GM21515 (cell line): Measurements from ENCODE around the gene CACNA1C.

Experiments used
- ATAC-seq: cut with Tn5 transposase; IDR thresholded peaks from one replicate; pipeline ENCODE4 v1.9.1; 2021; ENCODE audit not compliant: unreplicated experiment

The CACNA1C gene

DNA sequence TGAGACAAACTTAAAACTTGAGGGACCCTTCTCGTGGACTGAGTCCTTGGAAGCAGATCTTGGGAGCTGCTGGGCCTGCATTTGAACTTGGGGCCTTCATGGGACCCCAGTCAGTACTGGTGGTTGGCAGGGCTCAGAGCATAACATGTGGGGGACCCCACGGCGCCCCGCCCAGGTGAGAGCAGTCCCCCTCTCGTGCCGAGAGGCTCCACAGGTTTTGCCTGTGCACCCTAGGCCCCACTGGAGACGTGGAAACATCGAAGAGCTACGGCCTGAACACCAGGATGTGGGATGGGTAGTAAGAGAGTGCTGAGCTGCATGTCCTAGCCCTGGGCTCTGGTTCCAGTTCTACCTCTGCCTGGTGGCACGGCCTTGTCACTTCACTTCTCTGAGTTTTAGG is 84.1 kb downstream of the CACNA1C start:
- ATAC-seq: no peak

DNA sequence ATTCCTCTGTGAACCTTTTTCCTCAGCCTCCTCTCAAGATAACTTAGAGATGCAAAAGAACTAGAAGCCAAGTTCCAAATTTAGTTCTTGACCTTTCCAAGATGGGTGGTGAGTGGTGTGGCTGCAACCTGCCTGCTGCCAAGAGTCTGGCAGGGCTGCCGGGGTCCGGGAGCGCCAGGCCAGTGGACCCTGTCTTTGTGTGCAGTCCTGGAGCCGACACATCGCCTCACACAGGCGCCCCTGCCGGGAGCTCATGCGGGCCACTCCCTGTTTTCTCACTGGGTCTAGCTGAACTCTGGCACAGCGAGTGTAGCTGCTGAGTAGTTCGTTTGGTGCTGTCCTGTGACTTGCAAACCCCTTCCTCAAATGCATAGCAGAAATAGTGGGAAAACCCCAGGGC is 84.9 kb downstream of the CACNA1C start:
- ATAC-seq: no peak

DNA sequence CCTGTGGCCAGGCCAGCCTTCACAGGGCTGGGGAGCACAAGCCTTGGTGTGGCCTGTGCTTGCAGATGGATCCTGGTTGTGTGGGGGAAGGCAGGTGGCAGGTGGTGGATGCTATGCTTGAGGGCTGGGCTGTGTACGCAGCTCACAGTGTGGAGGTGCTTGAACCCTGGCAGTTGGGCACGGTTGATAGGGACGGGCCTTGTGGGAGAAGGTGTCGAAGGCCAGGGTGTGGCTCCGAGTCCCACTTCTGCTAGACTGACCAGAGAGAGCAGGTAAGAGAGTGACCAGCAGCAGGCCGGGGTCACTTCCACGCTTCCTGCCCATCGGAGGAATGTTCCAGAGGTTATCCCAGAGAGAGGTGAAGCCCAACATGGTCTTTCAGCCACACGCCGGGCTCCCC is 85.5 kb downstream of the CACNA1C start:
- no peak for ATAC-seq

DNA sequence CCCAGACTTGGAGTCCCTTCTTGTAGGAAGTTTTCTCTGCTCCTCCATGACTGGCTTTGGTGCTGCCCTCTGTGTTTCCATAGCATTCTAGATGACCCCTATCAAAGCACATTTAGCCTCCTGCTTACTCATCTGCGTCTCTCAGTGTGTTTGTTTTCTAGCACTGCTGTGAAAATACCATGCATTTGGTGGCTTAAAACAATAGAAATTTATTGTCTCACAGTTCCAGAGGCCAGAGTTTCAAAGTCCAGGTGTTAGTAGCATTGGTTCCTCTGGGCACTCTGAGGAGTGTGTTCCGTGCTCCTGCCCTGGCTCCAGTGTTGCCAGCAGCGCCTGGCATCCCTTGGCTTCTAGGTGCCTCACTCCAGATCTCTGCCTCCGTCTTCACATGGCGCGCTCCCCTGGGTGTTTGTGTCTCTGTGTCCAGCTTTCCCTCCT is 86.1 kb downstream of the CACNA1C start:
- no peak for ATAC-seq

DNA sequence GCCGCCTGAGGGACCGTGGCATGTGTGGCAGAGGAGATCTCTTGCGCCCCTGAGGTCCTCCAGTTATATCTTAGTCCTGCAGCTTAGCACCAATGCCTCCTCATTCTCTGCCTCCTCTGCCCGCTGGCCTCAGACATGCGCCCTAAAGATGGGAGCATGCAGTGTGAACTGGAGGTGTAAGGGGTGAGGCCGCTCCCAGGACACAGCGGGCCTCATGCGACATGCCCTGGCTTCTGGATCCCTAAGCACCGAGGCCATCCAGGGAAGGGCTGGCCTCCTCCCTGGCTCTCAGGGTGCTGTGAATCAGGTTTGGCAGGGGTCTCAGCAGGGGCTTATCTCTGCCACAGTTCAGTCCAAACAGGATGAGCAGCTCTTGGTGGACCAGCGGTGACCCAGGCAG is 86.9 kb downstream of the CACNA1C start:
- no peak for ATAC-seq

DNA sequence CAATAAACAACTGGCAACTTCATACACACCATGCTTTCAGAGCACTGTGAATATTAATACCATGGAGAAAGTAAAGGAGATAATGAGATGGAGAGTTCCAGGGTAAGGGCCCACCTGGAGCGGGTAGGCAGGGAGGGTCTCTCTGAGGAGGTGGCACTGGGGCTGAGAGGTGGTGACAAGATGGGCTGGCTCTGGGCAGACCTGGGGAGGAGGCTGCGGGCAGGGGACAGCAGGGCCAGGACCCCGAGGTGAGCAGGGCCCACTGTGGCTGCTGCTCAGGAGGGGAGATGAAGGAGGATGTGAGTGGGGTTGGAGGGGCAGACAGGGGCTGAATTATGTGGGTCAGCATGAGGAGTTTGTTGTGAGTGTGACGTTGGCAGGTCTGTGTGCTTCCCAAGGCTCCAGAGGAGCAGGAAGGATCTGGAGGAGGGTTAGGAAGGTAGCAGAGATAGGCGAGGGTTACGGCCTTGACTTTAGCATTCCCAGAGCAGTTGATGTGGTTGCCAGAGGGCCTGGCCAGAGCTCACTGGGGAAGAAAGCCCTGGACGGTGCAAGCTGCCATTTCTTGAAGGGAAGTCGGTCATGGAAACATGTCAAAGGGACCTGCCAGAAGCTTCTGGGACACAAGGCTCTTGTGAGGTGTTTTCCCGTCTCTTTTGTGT is 88.2 kb downstream of the CACNA1C start:
- no peak for ATAC-seq

DNA sequence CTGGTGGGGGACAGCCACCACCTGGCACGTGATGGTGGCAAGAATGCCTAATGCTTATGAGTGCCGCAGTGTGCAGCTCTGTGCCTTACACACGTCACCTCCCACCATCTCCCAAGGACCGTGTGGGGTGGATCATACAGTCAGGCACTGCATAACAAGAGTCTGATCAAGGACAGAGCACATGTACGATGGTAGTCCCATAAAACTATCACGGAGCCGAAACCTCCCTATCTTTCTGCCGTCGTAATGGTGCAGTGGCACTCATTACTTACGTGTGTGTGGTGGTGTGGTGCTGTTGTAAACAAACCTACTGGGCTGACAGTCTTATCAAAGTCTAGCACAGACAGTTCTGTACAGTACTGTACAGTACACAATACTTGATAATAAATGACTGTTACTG is 89.3 kb downstream of the CACNA1C start:
- no peak for ATAC-seq

DNA sequence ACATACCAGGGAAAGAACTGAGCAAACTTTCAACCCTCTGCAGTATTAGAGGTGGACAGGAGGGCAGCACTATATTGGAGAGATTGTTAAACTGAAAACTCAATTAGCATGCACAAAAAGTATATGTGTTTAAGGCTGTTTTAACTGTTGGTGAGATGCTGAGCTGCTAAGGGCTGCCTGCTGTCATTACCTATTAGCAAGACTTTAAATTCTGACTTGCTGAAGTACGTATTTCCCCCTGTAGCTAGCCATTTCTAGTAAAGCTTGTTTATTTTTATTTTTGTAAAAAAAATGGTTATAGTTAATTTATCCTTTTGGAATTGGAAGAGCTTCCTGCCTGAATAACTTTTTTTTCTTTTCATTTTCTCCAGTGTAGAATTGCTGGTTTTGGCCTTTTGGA is 92.2 kb downstream of the CACNA1C start:
- ATAC-seq: no peak

DNA sequence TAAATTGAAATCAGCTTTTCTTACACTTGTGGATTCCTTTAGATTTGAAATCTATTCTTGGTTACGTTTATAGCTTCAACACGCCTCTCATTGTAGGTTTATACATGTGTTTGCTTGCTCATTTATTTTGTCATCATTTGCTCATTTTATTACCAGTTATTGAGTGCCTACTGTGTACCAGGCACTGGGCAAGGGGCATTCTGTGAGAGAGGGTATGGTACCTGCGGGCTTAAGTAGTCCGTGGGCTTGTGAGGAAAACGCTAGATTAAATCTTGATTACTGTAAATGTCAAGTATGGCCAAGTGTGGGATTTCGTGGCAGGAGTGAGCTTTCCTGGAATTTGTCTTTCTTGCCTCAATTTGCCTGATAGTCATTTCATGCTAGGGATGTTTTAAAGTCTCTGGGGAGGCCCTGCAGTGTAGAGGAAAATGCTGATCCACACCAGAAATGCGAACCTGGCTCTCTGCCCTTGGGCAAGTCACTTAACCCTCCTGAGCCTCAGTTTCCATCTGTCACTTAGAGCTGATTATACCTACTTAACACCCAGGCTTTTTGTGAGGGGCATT is 92.7 kb downstream of the CACNA1C start:
- no peak for ATAC-seq

DNA sequence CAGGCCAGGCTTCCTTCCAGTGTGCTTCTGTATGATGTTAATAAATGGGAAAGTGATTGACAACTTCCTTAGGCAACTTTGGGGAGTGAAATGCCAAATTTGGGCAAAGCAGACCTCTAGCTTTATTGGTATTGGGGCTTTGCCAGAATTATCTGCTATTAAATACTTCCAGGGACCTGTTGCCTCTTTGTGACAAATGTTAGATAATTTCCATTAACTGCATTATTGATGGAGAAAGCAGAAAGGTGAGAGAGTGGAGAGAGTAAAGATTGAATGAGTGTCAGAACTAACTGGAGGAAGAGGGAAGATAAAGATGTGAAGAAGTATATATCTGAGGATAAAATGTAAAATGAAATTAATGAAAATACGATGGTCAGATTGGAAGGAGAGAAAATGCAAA is 94.5 kb downstream of the CACNA1C start:
- no peak for ATAC-seq

DNA sequence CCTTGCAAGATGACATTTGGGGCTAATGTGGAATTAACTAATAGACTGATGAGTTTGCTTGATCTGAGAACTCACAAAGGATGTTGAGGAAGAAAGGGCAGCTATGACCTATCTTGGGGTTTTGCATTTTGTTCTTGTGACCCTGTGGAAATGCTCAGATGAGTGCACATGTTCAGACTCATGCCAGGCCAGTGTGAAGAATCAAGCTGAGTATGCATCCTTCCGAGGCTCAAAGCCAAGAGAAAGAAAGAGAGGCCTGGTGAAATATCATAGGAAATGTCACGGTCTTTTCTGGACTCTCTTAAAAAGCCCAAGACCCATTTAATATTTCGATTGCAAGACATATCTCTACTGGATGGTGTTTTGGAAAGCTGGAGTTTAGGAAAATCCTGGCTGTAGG is 96.3 kb downstream of the CACNA1C start:
- ATAC-seq: no peak

DNA sequence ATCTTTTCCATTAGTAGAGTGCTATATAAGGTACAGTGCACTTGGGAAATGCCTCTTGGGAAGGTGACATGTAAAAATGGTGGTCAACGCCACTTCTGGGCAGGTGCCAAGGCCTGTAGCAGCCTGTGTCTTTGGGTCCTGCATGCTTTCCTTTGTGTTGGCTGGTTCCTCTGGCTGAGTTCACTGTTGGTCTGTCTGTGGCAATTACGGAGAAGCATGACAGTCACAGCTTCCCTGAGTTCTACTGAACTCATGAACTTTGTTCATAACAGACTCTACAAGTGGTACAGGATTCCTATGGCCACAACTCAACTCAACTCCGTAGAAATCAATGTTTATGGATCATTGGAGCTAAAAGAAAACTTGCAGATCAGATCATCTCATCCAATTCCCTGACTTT is 98.0 kb downstream of the CACNA1C start:
- no peak for ATAC-seq

DNA sequence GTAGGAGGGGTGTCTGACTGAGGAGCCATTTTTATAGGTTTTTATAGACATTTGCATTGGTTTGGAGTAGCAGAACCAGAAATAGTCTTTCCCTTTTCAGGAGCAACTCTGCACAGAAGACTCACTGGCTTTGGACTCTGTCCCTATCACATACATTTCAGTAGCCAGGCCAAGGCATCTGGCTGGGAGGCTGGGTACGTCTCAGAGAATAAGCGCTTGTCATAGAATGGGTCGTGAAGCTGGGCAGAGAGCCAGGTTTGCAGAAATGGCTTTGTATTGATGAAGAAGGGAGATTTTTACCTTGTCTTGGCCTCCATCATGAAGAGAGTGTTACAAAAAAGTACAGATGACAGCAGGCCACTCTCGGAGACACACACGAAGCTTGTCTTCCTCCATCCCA is 98.6 kb downstream of the CACNA1C start:
- no peak for ATAC-seq

DNA sequence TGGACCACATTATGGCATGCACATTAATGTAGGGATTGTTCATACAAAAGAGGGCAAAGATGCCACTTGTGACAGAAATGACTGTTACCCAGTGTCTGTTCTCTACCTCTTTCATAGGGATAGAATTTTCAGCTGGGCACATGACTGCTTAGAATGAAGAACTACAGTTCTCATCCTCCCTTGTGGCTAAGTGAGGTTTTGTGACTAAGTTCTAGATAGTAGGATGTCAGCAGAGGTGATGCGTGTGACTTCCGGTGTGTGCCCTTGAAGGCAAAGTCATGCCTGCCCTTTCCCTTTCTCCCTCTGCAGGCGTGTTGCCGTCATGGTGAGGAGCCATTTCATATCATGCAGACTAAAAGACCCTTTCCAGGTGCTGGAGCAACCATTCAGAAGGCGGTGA is 99.3 kb downstream of the CACNA1C start:
- ATAC-seq: no peak

DNA sequence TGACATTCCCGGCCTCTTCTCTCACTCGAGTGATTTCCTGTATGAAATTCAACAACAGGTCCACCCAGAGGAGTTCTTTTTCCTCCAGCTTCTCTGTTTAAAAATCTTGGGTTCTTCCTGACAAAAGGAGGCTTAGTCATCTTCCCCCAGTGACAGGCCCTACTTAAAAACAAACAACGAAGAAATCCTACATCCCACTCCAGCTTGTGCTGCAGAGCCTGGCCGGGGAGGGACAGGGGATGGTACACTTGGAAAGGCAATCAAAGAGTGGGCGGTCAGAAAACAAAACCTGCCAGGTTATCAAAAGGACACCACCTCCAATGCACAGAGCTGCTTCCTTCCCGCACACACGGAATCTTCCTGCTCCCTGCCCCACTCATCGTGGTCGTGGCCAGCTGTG is 101.3 kb downstream of the CACNA1C start:
- no peak for ATAC-seq

DNA sequence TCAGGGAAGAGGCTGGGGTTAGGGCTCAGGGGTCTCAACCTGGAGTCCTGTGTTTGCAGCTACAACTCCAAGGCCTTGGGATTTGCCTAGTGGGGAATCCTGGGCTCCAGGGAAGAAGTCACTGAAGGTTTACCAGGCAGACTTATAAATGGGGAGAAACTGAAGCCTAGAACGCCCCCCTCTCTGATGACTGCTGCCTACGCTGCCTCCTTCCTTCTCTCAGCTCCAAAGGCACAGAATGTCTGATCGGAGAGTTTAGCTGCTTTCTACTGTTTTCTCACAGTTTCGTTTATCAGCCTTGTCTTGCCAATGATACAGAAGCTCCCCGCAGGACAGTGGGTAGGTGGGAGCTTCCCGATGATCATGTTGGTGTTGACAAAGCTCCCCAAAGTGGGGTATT is 101.7 kb downstream of the CACNA1C start:
- ATAC-seq: no peak

DNA sequence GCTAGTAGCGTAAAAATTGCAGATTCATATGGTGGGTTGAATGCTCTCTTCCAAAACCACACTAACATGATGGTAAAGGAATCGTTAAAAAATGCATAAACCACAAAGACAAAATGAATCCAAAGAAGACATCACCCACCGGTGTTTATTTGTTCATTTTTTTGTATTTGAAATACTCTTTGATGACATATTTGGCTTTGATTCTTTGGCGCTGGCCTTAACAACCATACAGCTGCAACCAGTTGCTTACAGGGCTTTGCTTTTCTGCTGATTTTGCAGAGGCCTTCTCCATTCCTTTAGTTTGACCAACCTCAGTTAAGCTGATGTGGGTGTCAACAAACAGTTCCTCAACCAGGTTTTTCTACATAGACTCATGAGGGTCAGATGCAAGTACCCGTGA is 103.5 kb downstream of the CACNA1C start:
- no peak for ATAC-seq

DNA sequence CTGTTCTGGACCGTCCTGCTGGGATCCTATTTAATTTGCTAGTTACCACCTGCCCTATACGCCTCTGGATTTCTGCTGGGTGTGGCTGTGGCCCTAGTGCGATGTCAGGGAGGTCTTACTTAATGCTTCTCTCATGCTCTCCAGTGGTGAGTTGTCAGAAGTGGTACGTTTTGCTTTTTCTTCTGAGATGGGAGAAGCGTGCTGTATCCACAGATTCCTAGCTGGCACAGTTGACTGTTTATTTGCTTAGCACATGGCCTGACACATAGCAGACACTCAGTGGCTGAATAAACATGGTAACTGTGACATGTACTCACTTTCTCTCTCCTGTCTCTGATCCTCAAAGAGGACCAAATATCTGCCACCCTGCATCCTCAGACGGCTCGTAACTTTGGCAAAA is 107.3 kb downstream of the CACNA1C start:
- ATAC-seq: no peak

DNA sequence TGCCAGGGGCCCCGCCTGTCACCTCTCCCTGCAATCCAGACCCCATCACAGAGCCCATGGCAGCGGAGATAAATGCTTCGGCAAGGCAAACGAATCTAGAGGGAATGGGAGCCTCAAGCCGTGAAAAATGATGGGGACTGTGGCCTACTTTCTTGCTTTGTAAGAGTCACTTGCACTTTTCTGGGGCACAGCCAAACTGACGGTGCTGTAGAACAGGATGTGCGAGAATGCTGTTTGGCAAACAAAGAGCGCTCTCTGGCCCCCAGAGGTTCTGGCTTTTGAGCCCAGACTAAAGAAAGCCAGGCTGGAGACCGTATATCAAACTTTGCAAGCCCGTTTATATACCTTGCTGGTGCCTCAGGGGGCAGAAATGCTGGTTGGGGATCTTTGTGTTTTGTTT is 108.7 kb downstream of the CACNA1C start:
- no peak for ATAC-seq

DNA sequence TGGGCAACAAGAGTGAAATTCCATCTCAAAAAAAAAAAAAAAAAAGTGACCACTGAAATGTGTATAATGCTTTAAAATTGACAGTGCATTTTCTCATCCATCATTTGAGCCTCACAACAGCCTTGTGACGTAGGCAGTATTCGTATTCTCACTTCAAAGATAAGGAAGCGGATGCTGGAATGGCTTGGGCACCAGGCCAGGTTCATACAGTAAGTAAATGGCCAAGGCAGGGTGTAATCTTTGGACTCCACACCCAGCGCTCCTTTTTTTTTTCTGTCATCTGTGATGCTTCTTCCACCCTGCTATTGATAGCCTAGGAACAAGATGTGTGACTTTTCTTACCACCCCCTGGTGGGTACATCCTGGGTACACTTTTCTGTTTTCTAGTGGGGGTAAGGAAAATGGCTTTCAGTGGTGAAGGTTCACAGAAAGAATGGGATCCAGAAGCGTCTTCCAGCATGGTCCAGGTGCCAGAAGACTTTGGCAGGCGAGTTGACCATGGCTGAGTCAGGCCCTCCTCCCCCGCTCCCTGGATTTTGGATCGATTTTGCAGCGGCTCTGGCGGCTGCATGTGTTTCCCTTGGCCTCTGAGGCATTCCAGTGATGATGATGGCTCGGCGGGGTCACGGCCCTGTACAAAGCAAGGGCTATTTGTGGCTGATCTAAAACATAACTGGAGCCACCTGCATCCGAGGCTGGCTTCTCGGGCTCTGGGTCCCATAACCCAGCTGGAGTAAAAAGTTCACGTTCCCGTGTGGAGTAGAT is 110.6 kb downstream of the CACNA1C start:
- no peak for ATAC-seq

DNA sequence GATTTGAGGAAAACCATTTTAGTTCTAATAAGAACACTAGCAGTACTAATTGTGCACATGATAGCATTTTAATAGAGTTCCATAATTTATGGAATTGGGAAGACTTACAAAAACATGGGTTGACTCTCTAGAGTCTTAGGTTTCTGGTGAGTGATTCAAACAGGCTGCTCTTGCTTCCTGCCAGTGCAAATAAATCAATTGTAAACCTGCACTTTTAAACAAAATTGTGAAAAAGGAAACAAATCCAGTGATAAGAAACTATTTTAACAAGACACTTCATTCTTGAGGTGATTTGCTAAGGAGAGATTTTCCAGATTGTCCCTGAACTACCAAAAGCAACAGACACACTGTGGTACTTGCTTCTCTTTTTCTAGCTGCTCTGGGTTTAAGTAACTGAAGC is 112.2 kb downstream of the CACNA1C start:
- no peak for ATAC-seq

DNA sequence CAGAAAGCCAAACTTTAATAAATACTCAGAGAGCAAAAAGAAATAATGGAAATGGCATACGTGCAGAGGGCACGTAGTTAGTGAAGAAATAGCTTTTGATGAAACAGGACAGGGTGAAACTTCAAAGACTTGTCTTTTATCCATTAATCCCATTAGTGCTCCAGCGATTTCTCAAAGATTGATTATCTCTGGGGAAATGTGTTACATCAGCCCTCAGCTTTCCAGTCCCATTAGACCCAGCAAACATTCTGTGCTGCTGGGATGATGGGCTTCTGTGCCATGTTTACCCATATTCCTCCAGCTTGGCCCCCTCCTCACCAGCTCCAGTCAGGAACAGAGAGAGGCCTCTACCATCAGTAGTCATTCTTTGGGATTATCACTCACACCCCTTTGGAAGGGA is 113.1 kb downstream of the CACNA1C start:
- no peak for ATAC-seq

DNA sequence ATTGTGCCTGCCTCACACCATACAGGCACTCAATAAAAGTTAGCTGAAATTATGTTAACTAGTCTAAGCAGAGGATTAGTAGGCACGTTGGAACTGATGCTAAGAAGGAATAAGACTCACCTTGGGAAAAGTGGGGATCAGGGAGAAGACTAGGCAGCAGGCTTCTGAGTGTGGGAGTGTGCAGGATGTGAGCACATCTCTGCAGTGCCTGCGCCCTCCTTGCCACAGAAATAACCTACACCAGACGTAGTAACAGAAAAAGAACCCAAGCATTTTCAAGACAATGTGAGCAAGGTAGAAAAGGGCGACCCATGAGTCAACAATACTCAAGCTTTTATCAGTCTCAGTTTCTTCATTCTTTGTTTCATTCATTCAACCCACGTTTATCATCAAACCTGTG is 113.9 kb downstream of the CACNA1C start:
- ATAC-seq: no peak
